Stimulated activated CD8-positive, alpha-beta memory T cell treated with anti-CD3 and anti-CD28 coated beads, Interleukin-15, amount 100 ng/mL, for 48 hours (primary cell): ENCODE measurements around the gene TMEM132D.

ENCODE experiments used
- DNase-seq, 2 donors: peaks; one replicate each; pipeline ENCODE4 v3.0.0-alpha.2; 2020; ENCODE audit warnings: low read depth in 2 of 2

Gene TMEM132D

GRCh38 chr12:129101816-129102215 is 802.0 kb downstream of the TMEM132D start:
- no peak for DNase-seq

DNA sequence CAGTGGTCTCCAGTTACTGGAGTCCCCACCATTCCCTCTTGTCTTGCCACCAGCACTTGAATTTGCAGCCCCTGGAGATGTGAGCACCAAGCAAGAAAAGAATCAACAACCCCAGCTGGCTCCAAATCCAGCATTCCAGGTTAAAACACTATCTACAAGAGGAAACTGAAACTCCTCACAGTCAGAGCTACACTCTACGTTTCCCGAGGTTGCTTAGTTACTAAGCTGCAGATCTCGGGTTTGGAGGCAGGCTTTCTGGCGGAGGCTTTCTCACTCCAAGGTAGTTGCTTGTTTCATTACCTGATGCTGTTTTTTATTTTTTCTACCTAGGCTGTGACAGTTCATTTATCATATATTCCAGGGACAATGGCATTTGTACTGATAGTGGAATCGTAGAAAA is 802.4 kb downstream of the TMEM132D start:
- no peak for DNase-seq

DNA sequence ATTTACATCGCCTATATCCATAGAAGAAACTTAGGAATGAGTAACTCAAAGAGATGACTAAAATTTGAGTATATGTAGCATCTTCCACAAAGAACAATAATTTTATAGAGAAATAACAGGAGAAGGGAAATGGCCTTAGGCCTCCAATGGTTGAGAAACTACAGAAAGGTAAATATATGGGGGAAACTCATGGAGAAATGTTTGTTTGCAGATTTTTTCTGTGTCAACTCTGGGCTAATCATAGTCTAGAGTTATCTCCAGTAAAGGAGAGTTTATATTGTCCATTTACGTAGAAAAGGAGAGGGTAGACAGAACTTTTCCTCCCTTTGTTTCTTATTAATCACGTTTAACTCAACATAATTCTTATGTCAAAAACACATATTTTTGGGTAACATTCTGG is 806.4 kb downstream of the TMEM132D start:
- no peak for DNase-seq

DNA sequence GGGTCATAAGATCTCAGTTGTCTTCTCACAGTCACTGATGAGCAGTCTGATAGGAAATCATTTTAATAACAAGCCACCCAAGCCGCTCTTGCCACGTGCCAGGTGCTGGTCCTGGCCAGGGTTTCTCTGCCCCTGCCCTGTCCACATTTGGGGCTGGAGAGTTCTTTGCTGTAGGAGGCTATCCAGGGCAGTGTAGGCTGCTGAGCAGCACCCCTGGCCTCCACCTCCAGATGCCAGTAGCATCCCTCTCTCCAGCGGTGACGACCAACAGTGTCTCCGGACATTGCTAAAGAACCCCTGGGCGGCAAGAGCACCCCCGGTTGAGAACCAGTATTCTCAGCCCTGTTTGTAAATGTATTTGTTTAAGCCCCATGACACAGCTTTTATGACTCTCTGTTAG is 806.9 kb downstream of the TMEM132D start:
- no peak for DNase-seq

DNA sequence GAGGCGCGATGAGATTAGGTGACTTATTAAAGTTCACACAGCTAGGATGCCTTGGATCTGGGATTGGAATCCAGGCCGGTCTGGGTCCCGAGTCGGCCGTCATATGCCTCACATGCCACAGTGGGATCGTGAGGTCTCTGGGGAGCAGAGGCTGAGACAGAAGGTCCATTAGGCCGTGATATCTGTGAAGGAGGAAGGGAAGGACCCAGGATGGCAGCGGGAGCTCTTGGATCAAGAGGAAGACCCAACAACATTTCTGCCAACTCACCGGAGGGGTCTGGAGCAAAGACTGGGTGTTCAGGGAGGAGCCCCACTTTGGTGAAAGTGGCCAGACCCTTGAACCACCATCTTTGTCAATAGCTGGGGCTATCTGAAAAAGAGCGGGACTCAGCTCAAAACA is 807.6 kb downstream of the TMEM132D start:
- no peak for DNase-seq

DNA sequence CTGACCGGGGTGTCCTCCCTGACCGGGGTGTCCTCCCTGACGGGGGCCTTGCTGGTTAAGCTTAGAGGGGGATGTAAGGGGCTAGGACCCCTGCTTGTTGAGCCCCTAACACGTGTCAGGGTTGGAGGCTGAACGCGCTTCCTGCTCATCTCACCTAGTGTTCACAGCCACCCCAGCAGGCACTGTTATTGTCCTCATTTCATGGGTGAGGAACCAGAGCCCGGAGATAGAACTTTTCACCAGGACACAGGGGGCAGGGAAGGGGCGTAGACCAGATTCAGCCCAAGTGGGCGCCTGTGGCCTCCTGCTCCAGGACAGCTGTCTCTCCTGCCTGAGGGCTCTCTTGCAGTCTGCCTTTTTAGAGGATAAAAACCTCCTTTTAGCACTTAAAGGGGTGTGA is 814.2 kb downstream of the TMEM132D start:
- DNase-seq: no peak

- no peak for DNase-seq
Observed at GRCh38 chr12:129084875-129085826, 818.7 kb downstream of the TMEM132D start.

DNA sequence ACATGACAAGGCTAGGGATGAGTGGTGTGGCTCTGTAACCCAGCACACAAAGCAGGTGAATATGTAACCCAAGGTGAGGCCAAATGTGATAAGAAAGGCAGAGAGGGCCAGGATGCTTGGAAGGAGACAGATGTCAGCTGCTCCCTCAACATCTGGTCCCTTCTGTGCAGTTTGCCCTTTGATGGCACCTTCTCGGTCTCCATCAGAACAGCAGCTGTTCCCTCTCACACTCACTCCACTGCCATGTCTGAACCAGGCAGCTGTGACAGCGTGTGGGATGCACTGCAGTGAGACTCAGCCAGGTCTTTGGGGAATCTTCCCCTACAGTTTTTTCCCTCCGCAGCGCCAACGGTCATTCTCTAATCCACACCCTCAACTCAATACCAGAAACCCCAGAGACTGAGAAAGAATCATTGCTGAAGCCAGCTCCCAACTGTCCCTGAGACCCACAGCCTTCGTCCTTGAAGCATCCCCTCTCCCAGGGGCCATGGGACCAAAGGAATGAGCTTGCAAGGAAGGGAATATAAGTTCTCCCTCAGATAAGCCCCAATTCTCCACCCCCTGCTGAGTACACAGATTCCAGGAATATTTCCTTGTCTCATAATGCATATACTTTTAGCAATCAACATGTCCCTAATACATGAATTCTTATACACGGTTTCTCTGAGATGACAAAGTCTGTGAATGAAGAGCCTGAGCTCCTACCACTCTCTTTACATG is 820.5 kb downstream of the TMEM132D start:
- DNase-seq: no peak

GRCh38 chr12:129082441-129082840 is 821.4 kb downstream of the TMEM132D start:
- DNase-seq: no peak

GRCh38 chr12:129081755-129082250 is 822.0 kb downstream of the TMEM132D start:
- no peak for DNase-seq

DNA sequence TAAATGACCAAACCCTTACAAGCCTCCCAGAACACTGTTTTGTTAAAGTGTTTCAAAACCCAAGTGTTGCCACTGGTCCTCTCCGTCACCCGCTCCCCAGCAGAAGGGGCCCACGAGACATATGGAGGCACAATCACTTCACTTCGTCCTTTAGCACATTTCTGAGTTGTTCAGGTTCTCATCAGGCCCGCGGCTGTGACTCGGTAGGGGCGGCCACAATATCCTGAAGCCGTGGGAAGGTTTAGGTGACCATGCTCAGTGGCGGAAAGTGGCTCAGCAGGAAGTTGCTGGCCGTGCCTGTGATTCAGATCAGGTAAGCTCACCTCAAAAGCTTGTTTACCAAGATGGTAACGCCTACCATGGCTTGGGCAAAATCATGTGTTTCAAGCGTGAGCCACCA is 823.0 kb downstream of the TMEM132D start:
- DNase-seq: no peak

GRCh38 chr12:129080391-129080790 is 823.4 kb downstream of the TMEM132D start:
- no peak for DNase-seq

DNA sequence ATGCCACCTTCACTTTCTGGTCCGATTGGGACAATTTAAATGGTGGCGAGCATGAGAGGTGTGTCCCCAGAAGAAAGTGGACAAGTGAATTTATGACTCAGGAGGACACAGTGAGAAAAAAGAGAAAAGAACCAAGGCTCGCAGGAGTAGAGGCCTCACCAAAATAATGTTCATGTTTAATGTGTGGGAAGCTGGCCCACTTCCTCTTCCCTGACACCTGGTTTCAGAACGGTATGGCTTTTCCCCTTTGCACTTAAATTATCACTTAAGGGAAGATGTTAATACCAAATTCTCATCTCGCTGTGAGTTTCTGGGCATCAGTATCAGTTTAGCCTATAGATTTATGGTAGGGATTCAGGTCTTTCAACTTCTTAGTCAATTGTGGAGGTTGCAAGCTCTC is 824.1 kb downstream of the TMEM132D start:
- no peak for DNase-seq

DNA sequence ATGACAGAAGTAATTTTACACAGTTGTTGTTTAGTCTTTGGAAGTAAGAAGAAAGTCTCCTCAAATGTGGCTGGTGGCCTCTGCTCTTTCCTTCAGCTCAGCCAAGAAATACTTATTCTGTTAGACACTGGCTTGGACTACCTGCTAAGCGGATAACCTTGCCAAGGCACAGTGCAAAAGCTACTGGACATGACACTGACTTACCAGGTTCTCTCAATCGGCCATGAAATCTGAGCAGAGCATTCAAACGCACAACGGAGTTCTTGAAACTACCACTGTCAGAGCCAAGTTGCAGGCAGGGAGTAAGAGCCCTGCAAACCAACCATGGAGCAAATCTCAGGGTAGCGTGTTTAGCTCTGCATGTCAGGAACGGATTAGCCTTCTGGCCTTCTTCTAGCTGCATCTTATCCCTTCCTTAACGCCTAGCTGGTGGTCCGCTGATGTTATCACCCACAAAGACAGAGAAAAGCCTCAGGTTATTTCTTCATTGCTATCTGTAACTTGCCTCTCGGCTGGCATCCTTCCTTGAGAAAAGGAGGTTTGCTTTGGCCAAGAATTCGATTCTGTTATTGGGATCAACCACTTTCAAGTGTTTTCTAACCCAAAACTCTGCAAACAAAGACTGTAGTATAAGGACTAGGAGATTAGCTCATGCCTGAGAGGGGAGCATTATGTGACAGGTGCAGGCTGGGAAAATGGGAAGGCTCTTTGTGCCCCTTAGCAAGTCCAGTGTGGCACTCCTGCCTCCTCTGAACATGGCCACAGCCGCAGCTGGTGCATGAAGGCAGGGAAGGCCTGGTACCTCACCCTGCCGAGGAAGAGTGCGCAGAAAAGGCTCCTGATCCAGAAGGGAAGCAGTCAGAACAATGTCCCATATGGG is 827.1 kb downstream of the TMEM132D start:
- DNase-seq: no peak

DNA sequence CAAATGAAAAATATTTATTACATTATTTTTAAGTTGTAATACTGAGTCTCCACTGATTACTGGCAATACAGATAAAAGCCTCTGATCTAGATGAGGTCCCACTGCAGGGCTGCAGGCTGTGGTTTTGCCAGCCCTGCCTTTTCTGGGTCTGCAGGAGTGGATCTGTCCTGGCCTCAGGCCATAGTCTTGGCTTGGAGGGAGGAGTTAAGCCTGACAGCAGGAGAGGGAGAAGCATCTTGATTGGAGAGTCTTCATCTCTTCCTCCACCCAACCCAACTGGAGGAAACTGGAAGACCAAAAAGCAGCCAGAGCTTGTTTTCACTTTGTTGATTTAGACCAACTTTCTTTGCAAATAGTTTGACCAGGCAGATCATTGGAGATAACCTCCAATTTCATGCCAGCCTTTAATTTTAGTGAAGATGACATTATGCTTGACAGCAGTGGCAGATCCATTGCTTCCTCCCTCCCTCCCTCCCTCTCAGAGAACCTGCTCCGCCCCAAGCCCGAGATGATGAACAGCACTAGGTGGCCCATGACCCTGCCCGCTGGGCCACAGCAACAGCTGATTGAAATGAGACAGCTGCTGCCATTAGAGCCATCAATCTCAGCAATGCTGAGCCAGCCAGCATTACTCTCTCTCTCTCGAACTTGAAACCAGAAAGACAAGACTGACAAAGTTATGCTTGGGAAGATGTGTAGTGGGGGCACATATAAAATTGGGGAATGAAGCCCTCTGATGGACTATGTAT is 828.2 kb downstream of the TMEM132D start:
- DNase-seq: no peak

GRCh38 chr12:129074379-129074778 is 829.4 kb downstream of the TMEM132D start:
- DNase-seq: no peak

DNA sequence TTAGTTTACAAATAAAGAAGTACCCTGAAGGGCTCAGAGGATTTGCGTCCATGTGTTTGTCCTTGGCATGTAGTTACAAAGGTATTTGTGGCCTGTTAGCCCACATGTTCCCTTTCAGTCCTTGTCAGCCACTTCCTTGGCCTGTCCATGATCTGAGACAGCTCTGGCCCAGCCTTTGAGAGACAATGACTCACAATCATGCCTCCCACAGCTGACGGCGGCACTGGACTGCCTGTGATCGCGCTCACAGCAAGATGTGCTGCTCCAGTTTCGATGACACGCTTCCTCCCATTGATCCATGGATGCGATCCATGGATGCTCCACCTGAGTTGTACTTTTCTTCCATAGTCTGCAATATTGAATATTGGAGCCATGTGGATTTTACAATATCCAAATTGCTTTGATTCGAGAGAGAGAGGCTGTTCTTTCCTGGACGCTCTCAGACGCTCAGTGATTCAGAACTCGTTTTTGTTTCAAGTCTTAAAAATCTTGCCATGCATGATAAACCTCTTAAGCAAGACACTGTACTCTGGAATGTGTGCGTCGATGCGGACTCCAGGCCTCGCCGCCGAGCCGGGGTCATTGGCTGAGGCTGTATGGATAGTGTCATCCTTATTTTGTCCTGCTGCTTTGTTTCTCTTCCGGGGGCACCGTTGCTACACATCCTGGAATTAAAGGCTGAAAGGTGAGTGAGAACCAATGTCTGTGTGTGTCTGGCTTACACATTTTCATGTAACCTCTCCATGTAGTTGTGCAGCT is 830.5 kb downstream of the TMEM132D start:
- no peak for DNase-seq

DNA sequence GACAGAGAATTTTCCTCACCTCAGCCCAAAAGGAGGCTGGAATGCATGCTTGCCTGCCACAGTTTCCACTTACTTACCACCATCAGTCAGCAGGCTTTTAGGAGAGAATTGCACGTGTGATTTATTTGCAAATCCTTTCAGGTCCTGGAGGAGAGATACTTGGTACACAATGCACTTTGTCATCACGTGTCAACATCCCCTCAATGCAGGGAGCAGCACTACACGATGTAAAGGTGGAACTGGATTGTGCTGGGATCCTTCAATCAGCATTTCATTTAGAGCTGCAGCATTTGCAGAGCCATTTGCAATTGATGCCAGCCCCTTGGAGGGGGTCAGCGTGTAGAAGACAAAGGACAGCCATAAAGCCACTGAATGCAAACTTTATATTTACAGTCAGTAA is 832.5 kb downstream of the TMEM132D start:
- no peak for DNase-seq

DNA sequence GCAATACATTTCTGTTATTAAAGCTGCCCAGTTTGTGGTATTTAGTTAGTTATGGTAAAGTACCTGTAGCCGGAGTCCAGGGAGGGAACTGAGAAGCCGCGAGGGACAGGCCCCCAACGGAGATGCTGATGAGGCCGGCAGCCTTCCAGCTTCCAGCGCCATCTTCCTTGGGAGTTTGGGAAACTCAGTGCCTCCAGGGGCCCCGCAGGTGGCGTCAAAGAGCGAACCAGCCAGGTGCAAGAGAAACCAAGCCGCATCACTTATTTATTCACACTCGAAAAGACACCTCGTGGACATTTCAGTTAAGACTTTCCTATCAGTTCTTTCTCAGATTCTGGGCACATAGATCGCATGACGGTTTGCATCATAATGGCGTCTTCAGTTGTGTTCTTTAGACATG is 833.9 kb downstream of the TMEM132D start:
- no peak for DNase-seq

GRCh38 chr12:129068684-129069083 is 835.1 kb downstream of the TMEM132D start:
- DNase-seq: no peak
